Stimulated activated naive CD8-positive, alpha-beta T cell treated with anti-CD3 and anti-CD28 coated beads, Interleukin-15, amount 100 ng/mL, for 72 hours (primary cell): ENCODE measurements around the gene COX6B2.
A peak's percentile ranks its signal among the peaks of the same experiment; 100 is the strongest.
"Not testable (repeated sequence)": the region's sequence is repeated elsewhere in the genome, so short reads cannot be mapped to it uniquely, and the experiment has no call there.

Experiments used
- ATAC-seq: fragments of 150-1000 bp; cut with Tn5 transposase; 2 replicates; pipeline ENCODE4 v1.10.0; 2021; ENCODE audit warnings: mild to moderate bottlenecking, moderate library complexity
- DNase-seq, 2 donors: peaks; one replicate each; pipeline ENCODE4 v3.0.0; 2021 to 2022
- H3K27ac Mint-ChIP-seq, 2 donors: one replicate each; pipeline ENCODE4 v1.8.0; 2022; ENCODE audit warnings: mild to moderate bottlenecking in 2 of 2, mixed read lengths in 2 of 2, moderate library complexity in 2 of 2
- H3K27me3 Mint-ChIP-seq: one replicate; pipeline ENCODE4 v1.8.0; 2022; ENCODE audit warnings: mixed read lengths
- H3K4me1 Mint-ChIP-seq: one replicate; pipeline ENCODE4 v1.8.0; 2022; ENCODE audit warnings: mild to moderate bottlenecking, mixed read lengths
- H3K4me3 Mint-ChIP-seq, 2 donors: one replicate each; pipeline ENCODE4 v1.8.0; 2022; ENCODE audit warnings: mild to moderate bottlenecking in 2 of 2, mixed read lengths in 2 of 2, moderate library complexity in 1 of 2
- H3K9me3 Mint-ChIP-seq, 2 donors: one replicate each; pipeline ENCODE4 v1.8.0; 2022; ENCODE audit warnings: mixed read lengths in 2 of 2

COX6B2 gene

DNA sequence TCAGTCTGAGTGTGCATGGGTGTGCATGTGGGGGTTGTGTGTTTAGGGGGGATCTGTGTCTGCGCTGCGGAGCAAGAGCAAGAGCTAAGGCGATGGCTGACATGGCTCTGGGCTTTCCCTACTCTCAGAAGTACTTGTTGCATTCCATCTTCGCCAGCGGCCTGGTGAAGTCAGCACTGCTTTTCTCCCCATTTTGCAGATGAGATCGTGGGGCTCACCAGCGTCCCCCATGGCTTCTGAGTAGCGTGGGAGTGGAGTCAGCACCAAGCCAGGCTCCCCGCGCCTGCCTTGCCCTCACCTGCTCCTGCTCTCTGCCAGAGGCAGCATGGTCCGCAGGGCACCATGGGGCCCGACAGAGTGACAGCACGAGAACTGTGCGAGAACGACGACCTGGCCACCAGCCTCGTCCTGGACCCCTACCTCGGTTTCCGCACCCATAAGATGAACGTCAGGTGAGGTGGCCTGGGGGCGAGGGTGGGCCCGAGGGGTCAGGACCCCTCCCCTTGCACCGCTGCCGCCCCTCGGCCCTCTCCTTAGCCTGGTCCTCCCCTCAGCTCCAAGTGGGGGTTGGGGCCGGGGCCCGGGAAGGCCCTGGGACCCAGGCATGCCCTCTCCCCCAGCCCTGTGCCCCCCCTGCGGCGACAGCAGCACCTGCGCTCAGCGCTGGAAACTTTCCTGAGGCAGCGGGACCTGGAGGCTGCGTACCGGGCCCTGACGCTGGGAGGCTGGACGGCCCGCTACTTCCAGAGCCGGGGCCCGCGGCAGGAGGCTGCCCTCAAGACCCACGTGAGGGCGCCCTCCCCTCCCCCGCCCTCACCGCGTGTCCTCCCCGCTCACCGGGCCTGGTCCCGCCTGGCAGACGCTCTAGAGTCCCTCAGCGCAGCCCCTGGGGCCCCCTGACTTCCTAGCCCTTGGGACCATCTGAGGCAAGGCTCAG lies 12.7 kb downstream of the COX6B2 start:
- H3K4me3 Mint-ChIP-seq: peak overlapping the region; percentile 57 to 96
- DNase-seq: no peak
- no peak for ATAC-seq
- no peaks in the 10 kb centered on the region for H3K9me3 Mint-ChIP-seq
- peaks cover 23% of the 10 kb centered on the region for H3K4me1 Mint-ChIP-seq
- peaks cover 5% of the 10 kb centered on the region for H3K27me3 Mint-ChIP-seq
- H3K27ac Mint-ChIP-seq: no peak overlapping the region

DNA sequence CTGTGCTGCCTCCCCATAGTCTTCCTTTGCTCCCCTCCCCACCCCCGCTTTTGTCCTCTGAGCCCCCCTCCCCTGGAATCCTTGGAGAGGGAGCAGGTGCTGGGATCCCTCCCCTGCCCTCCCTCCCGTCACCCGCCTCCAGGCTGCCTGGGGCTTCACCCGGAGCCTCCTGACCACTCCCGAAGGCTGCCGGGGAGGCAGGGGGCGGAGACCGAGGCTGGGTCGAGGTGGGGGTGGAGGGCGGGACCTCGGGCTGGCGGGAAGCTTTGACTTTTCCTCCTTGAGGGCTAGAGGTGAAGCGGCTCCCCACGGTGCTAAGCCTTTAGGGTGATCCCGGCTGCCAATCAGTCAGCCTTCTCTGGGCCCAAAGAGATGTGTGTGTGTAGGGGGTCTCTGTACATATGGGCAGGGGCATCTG lies 13.3 kb downstream of the COX6B2 start:
- H3K4me3 Mint-ChIP-seq: peak overlapping the region; percentile 96 to 98
- DNase-seq (no peak), ATAC-seq (no peak)
- H3K9me3 Mint-ChIP-seq: no peaks in the 10 kb centered on the region
- peaks cover 11% of the 10 kb centered on the region for H3K27me3 Mint-ChIP-seq
- peak overlapping the region; percentile 82 to 91 for H3K27ac Mint-ChIP-seq
- peaks cover 23% of the 10 kb centered on the region for H3K4me1 Mint-ChIP-seq

- Mint-ChIP-seq H3K27me3 (peaks cover 11% of the 10 kb centered on the region), H3K4me3 (peak overlapping the region; percentile 96 to 98), H3K9me3 (no peaks in the 10 kb centered on the region), H3K27ac (peak overlapping the region; percentile 82 to 91), H3K4me1 (peaks cover 23% of the 10 kb centered on the region)
- DNase-seq (no peak), ATAC-seq (no peak)
Measured at GRCh38 chr19:55340784-55341147, 13.8 kb downstream of the COX6B2 start.

DNA sequence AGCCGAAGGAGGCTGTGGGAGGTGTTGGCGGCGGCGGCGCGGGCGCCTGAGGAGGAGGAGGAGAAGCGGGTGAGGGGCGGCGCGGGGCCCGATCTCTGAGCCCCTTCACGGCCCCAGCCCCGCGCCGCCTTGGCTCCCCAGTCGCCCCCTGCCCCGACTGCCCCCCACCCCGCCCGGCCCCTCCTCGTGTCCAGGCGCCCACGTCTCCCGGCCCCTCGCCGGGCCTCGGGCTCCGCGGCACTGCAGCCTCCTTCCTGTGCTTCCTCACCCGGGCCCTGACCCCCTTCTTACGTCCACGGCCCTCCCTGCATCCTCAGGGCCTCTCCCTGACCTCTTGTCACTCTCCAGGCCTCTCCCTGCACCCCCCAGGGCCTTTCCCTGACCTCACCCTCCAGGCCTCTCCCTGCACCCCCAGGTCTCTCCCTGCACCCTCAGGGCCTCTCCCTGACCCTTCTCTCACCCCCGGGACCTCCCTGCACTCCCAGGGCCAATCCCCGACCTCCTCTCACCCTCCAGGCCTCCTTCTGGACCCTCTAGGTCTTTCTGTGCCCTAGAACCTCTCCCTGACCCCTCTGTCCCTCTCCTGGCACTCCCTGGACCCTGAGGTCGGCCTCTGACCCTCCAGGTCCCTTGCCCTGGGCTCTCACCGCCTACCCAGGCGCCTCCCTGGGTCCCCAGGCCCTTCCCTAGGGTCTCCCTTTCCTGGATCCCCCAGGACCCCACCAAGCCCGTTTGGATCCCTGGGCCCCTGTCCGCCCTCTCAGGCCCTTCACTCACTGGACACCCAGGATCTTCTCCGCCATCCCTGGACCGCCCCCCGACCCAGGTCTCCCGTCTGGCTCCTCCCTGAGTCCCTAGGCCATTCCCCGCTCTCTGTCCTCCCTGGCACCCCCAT lies 14.4 kb downstream of the COX6B2 start:
- no peaks in the 10 kb centered on the region for H3K9me3 Mint-ChIP-seq
- peak overlapping the region; percentile 96 to 98 for H3K4me3 Mint-ChIP-seq
- peak overlapping the region; percentile 91 to 97 for H3K27ac Mint-ChIP-seq
- ATAC-seq: no peak
- peaks cover 18% of the 10 kb centered on the region for H3K4me1 Mint-ChIP-seq
- peaks cover 11% of the 10 kb centered on the region for H3K27me3 Mint-ChIP-seq
- peak in 1 of 2 donors; percentile 32 for DNase-seq

GRCh38 chr19:55339105-55339888 lies 15.2 kb downstream of the COX6B2 start, which contains the start of gene KMT5C:
TSS of gene KMT5C (plus strand) at chr19:55339876. CDS start at chr19:55341937, 2,061 bp downstream.
- Mint-ChIP-seq H3K4me3 (peak within 1 kb of the TSS; percentile 96 to 98), H3K4me1 (peaks cover 17% of the 10 kb centered on the region), H3K27me3 (peaks cover 11% of the 10 kb centered on the region), H3K9me3 (no peaks in the 10 kb centered on the region), H3K27ac (peak within 1 kb of the TSS; percentile 99)
- DNase-seq (peak; percentile 100), ATAC-seq (peak; percentile 89)

DNA sequence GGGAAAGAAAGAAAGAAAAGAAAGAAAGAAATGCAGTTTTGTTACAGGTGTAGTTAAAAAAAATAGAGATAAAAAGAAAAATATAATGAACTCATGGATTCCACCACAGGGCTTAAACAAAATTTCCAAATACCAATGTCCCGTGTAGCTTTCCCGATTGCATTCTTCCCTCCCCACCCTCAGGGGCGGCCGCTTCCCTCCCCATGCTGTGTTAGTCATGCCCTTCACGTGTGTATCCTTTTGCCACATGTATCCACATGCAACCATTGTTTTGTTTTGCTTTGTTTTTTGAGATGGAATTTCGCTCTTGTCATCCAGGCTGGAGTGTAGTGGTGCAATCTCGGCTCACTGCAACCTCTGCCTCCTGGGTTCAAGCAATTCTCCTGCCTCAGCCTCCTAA lies 18.4 kb downstream of the COX6B2 start:
- Mint-ChIP-seq H3K4me1 (peaks cover 9% of the 10 kb centered on the region), H3K4me3 (no peak overlapping the region), H3K27me3 (peaks cover 11% of the 10 kb centered on the region), H3K27ac (no peak overlapping the region), H3K9me3 (no peaks in the 10 kb centered on the region)
- no peak for DNase-seq
- no peak for ATAC-seq

DNA sequence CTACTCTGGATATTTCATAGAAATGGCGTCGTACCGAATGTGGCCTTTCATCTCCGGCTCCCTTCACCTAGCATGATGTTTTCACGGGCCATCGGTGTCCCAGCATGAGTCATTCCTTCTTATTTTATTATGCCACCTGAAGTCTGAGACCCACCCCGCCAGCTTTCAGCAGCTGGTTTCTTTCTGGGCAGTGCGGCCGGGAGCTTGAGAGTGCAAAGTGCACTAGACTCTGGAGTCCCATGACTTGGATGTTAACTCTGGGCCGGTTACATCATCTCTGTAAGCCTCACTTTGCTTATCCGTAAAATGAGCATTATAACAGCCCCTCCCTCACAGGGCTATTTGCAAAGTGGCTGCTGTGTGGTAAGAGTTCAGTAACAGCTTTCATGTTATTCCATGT lies 20.6 kb downstream of the COX6B2 start:
- peaks cover 7% of the 10 kb centered on the region for H3K4me1 Mint-ChIP-seq
- ATAC-seq (no peak), DNase-seq (no peak)
- H3K27ac Mint-ChIP-seq: peak overlapping the region in 1 of 2 donors; percentile 23
- no peaks in the 10 kb centered on the region for H3K9me3 Mint-ChIP-seq
- H3K4me3 Mint-ChIP-seq: no peak overlapping the region
- H3K27me3 Mint-ChIP-seq: peaks cover 16% of the 10 kb centered on the region

DNA sequence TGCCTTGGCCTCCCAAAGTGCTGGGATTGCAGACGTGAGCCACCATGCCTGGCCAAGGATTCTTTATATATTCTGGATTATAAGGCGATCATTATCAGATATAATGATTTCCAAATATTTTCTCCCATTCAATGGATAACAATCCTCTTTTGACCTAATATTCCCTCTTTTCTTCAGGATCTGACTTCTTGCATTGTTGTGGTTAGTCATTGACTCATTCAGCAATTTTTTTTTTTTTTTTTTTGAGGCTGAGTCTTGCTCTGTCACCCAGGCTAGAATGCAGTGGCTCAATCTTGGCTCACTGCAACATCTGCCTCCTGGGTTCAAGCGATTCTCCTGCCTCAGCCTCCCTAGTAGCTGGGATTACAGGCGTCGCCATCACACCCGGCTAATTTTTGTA lies 24.7 kb downstream of the COX6B2 start:
- peaks cover 11% of the 10 kb centered on the region for H3K27me3 Mint-ChIP-seq
- not testable (repeated sequence) for H3K4me3 Mint-ChIP-seq, H3K4me1 Mint-ChIP-seq, DNase-seq, H3K9me3 Mint-ChIP-seq, H3K27ac Mint-ChIP-seq, ATAC-seq

DNA sequence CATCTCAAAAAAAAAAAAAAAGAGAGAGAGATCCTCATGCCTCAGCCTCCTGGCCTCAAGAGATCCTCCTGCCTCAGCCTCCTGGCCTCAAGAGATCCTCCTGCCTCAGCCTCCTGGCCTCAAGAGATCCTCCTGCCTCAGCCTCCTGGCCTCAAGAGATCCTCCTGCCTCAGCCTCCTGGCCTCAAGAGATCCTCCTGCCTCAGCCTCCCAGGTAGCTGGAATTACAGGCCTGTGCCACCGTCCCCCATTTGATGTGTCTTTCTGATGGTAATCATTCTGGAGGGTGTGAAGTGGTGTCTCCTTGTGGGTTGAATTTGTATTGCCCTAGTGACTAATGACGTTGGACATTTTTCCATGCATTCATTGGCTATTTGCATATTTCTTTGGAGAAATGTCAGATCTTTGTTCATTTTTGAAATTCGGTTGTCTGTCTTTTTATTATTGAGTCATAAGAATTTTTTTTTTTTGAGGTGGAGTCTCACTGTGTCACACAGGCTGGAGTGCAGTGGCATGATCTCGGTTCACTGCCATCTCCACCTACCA lies 25.7 kb downstream of the COX6B2 start:
- not testable (repeated sequence) for H3K27ac Mint-ChIP-seq, H3K4me1 Mint-ChIP-seq, ATAC-seq, H3K9me3 Mint-ChIP-seq, DNase-seq, H3K4me3 Mint-ChIP-seq
- peaks cover 15% of the 10 kb centered on the region for H3K27me3 Mint-ChIP-seq

DNA sequence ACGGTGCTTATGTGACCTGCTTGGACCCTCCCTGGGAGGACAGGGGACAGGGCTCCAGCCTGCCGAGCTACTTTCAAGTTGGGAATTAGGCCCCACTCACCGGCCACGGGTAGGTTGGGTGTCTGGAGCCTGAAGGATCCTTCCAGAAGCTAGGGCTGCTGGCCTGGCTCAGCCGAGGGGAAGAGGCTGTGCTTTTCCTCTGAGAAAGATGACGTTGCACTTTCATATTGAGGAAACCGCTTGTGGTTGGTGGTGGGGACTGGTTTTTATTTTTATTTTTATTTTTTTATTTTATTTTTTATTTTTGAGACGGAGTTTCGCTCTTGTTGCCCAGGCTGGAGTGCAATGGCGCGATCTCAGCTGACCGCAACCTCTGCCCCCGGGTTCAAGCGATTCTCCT lies 29.3 kb downstream of the COX6B2 start, which contains the start of gene TMEM150B:
Gene TMEM150B, minus strand, starts transcription at position 170 of the 400 bp plus-strand sequence. CDS start 4,305 bp downstream, outside the sequence.
- Mint-ChIP-seq H3K27ac (no peak within 1 kb of the TSS), H3K4me1 (peaks cover 4% of the 10 kb centered on the region), H3K27me3 (peaks cover 41% of the 10 kb centered on the region), H3K9me3 (no peaks in the 10 kb centered on the region), H3K4me3 (no peak within 1 kb of the TSS)
- DNase-seq: no peak
- no peak for ATAC-seq

- DNase-seq (no peak), ATAC-seq (no peak)
- Mint-ChIP-seq H3K27ac (no peak overlapping the region), H3K27me3 (peaks cover 46% of the 10 kb centered on the region), H3K4me3 (no peak overlapping the region), H3K9me3 (no peaks in the 10 kb centered on the region), H3K4me1 (peaks cover 4% of the 10 kb centered on the region)
Measured at GRCh38 chr19:55324662-55325061, 29.9 kb downstream of the COX6B2 start.

- no peaks in the 10 kb centered on the region for H3K9me3 Mint-ChIP-seq
- H3K27ac Mint-ChIP-seq: no peak overlapping the region
- H3K4me3 Mint-ChIP-seq: no peak overlapping the region
- DNase-seq: no peak
- no peak for ATAC-seq
- peaks cover 4% of the 10 kb centered on the region for H3K4me1 Mint-ChIP-seq
- H3K27me3 Mint-ChIP-seq: peaks cover 39% of the 10 kb centered on the region
Measured at GRCh38 chr19:55322204-55322885, 32.2 kb downstream of the COX6B2 start.

DNA sequence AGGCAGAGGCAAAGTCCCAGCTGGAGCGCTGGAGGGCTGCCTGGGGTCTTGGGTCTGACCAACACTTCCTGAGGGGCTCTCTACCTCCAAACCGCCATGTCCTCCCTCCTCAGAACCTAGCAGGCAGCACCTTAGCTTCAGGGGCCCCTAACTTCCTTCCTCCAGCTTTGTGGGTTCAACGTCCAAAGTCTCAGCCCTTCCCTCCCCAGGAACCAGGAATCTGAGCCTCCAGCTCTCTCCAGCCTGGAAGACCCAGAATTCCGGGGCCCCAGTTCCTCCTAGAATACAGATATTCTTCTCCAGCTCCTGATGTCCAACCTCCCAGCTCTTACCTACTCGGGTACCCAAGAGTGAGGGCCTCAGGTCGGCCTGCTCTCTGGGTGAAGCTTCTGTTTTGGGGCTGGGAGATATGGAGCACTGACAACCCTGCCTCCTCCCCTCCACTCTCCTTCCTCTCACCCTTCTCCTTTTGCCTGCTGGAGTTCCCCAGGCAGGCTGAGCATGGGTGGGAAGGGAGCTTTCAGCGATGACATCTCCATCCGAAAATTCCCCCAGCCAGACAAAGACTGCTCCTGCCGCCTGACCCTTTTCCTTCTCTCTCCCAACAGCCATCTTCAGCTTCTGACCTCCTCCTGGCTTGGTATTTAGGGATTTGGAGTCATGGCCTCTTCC lies 32.9 kb downstream of the COX6B2 start:
- peaks cover 4% of the 10 kb centered on the region for H3K4me1 Mint-ChIP-seq
- H3K4me3 Mint-ChIP-seq: no peak overlapping the region
- ATAC-seq: no peak

More for the DNA sequence above, 32.9 kb downstream of the COX6B2 start:
- Mint-ChIP-seq H3K9me3 (no peaks in the 10 kb centered on the region), H3K27me3 (peaks cover 39% of the 10 kb centered on the region), H3K27ac (no peak overlapping the region)
- no peak for DNase-seq
